Measurements from ENCODE around the gene HOXA2.

Gene HOXA2

GRCh38 chr7:27102581-27103442 is at the start of gene HOXA2:
Gene HOXA2, minus strand, starts transcription at chr7:27102683. Its CDS starts 183 bp downstream, at chr7:27102500.
- DNase-seq (ENCODE audit: low read depth in 2 of 2): no peak

DNA sequence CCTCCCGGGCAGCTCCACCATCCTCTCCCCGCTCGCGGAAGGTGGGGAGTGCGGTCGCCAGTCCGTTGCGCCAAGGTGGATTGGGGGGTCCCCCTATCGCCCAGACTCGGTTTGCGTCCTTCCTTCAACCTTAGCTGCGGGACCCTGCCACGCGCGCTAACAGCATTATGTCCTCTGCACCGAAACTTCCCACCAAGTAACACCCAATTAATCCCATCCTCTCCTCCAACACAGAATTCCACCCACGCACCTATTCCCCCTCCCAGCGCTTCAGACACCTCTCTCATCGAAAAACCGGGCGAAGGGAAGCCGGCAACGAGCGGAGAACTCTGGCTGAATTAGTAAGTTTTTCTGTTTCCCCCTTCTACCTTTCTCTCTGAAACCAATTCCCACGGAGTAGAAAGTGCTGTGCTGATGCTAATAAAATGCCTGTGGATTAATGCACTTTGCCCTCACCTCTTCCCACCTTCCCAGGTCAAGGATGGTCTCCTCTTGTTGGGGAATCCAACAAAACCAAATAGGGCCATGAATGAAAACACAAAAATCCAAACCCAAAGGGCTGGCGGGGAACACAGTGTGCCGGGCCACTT is 49.0 kb upstream of the HOXA2 start:
- no peak for DNase-seq (ENCODE audit: low read depth in 2 of 2)

DNA sequence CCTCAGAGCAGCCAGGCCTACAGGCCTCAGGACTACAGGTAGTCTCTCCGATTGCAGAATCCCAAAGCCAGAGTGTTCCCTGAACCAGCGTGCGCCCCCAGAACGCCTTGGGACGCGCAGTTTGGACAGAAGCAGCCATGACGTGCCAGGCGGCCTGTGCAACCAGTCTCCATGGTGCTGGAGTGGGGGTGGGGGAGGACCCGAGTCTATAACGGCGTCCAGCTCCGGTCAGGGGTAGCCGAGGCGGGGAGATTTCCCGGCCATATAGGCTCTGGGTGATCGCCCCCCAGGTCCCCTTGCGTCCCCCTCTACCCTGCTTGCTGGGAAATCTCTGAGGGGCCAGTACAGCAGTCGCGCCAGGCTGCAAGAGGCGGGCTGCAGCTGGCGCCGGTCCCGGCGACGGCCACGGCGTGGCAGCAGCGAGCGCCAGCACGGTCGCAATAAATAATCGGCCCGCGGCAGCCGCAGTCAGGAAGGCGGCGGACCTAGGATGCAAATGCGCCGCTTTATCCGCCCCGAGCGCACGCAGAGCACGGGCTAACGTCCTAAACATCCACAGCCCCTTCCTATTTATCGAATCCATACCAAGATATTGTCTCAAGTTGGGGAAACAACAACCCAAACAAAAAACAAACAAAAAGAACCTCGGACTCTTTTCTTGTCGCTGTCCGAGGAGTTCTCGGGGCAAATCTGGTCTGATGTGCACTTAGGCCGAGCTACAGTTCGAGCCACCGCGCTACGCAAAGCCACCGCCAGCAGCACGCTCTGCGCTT is 48.3 kb upstream of the HOXA2 start:
- DNase-seq (ENCODE audit: low read depth in 2 of 2): no peak

GRCh38 chr7:27149842-27150567 is 47.5 kb upstream of the HOXA2 start:
- no peak for DNase-seq (ENCODE audit: low read depth in 2 of 2)

GRCh38 chr7:27148756-27149641 is 46.5 kb upstream of the HOXA2 start:
- DNase-seq (ENCODE audit: low read depth in 2 of 2): no peak

GRCh38 chr7:27148031-27148755 is 45.7 kb upstream of the HOXA2 start:
- no peak for DNase-seq (ENCODE audit: low read depth in 2 of 2)

GRCh38 chr7:27147199-27148030 is 44.9 kb upstream of the HOXA2 start, which contains the start of gene HOXA6:
Gene HOXA6, minus strand, starts transcription at chr7:27147774. Its CDS starts 25 bp downstream, at chr7:27147749.
- DNase-seq (ENCODE audit: low read depth in 2 of 2): no peak

GRCh38 chr7:27146491-27147198 is 44.2 kb upstream of the HOXA2 start:
- no peak for DNase-seq (ENCODE audit: low read depth in 2 of 2)

- DNase-seq (ENCODE audit: low read depth in 2 of 2): no peak
These were observed 43.5 kb upstream of the HOXA2 start for GRCh38 chr7:27145914-27146412.

DNA sequence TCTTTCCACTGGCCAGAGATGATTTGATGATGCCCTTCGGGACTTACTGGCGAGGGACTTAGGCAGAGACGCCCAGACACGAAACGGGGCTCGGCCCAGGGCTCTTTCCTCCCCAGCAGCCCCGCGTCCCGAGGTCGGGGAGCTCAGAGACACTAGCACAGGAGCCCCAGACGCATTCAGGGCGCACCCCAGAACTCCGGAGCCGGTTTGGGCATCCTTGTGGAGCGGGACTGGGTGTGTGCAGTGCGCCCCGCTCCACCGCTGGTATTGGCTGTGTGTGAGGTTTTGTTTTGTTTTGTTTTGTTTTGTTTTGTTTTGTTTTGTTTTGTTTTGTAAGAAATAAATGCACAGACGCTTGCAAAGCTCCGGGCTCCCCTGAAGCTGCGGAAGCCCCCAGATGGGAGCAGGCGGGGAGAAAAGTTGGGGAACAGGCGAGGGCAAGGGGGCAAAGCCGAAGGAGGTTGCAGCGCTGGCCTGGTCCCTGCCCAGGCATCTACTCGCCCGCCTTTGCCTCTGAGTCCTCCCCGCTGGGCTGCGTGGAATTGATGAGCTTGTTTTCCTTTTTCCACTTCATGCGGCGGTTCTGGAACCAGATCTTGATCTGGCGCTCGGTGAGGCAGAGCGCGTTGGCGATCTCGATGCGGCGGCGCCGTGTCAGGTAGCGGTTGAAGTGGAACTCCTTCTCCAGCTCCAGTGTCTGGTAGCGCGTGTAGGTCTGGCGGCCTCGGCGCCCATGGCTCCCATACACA is 42.9 kb upstream of the HOXA2 start:
- no peak for DNase-seq (ENCODE audit: low read depth in 2 of 2)

- DNase-seq (ENCODE audit: low read depth in 2 of 2): no peak
These were observed 42.3 kb upstream of the HOXA2 start for GRCh38 chr7:27144781-27145164.

DNA sequence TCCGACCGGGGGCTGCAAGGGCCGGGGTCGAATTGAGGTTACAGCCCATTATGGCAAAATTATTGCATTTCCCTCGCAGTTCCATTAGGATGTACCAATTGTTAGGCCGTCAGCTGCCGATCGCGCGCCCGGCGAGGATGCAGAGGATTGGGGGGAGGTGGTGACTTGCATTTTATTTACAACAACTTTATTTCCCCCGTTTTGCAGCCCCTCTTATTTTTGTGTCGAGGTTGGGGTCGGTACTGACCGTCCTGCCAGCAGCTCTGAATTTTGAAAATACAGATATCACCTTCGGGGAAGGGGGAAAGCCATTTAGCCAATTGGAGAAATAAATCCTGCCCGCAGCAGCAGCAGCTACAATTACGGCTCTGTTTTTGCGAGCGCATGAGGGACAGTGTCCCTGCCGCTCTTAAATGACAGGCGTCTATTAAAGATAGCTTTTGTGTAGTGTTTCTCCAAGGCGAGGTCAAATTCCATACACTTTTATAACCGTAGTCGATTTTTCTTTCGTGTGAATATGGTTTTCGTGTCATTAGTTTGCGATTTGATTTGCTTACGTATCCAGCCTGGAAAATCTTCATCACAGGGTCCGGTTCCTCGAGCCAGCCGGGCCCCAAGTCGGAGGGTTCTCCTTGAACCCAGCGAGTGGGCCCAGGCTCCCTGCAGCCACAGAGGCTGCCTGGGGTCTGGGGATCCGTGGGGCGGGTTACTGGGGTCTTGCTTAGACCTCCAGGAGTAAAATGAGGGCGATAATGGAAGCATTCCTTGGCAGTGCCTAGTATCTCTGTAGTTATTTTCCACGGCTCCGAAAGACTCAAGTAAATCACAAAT is 41.7 kb upstream of the HOXA2 start:
- DNase-seq (ENCODE audit: low read depth in 2 of 2): no peak

GRCh38 chr7:27143023-27143949 is 40.8 kb upstream of the HOXA2 start, which contains the start of gene HOXA5:
Gene HOXA5, minus strand, starts transcription at chr7:27143681. Its CDS starts 74 bp downstream, at chr7:27143607.
- no peak for DNase-seq (ENCODE audit: low read depth in 2 of 2)

- no peak for DNase-seq (ENCODE audit: low read depth in 2 of 2)
These were observed 40.1 kb upstream of the HOXA2 start for GRCh38 chr7:27142580-27143022.

DNA sequence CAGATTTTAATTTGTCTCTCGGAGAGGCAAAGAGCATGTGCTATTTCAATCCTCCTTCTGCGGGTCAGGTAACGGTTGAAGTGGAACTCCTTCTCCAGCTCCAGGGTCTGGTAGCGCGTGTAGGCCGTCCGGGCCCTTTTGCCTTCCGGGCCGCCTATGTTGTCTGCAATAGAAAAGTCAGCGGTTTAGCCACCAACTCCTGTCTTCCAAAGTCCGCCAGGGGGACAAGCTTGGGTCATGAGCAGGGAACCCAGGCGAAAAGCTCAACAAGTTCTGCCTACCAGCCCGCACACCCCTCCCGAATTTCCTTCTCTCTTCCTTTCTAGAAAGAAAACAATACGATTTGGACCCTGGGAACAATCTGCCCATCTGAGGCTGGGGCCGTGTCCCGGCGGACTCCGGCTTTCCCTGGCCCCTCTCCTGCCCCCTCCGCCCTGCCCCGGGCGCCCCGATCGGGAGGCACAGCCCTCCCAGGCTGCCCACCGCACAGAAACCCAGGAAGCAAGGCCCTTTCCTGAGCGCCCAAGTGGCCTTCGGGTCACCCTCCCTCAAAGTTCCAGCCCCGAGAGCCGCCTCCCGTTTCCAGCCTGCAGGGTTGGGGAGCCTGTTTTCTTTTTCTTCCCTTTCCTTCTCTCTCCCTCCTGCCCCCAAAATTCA is 39.6 kb upstream of the HOXA2 start:
- no peak for DNase-seq (ENCODE audit: low read depth in 2 of 2)
